Measurements from ENCODE around the gene DTNA. TPM values are rescaled to one million over a fixed set of nuclear protein-coding genes. Genes with fewer than 3 reads are reported as not detected.

DTNA gene
- total RNA-seq, 2 donors from 2014 or later = 114 to 197 TPM

- no peak overlapping the region for H3K4me3 ChIP-seq
- DNase-seq (ENCODE audit: low spot score) = no peak
- no peaks in the 10 kb centered on the region for H3K4me1 ChIP-seq
- peaks cover 13% of the 10 kb centered on the region for H3K36me3 ChIP-seq
- no peak for TF ChIP-seq CTCF (IDR thresholded peaks at IDR 0.05)
- no peak overlapping the region for H3K27ac ChIP-seq
- no peaks in the 10 kb centered on the region for H3K27me3 ChIP-seq
- no peaks in the 10 kb centered on the region for H3K9me3 ChIP-seq
Observed at GRCh38 chr18:34844732-34845459, 134.8 kb downstream of the DTNA start.

- Histone ChIP-seq H3K9me3 (no peaks in the 10 kb centered on the region), H3K27me3 (no peaks in the 10 kb centered on the region), H3K4me1 (no peaks in the 10 kb centered on the region), H3K4me3 (no peak overlapping the region), H3K36me3 (peaks cover 28% of the 10 kb centered on the region), H3K27ac (no peak overlapping the region)
- no peak for DNase-seq (ENCODE audit: low spot score)
- no peak for TF ChIP-seq CTCF (IDR thresholded peaks at IDR 0.05)
Observed at GRCh38 chr18:34847408-34847807, 137.3 kb downstream of the DTNA start.

GRCh38 chr18:34848156-34848555 lies 138.1 kb downstream of the DTNA start:
- no peak for TF ChIP-seq CTCF (IDR thresholded peaks at IDR 0.05)
- DNase-seq (ENCODE audit: low spot score) = no peak
- H3K36me3 ChIP-seq = peaks cover 35% of the 10 kb centered on the region
- H3K4me3 ChIP-seq = no peak overlapping the region
- H3K9me3 ChIP-seq = no peaks in the 10 kb centered on the region
- no peaks in the 10 kb centered on the region for H3K4me1 ChIP-seq
- no peaks in the 10 kb centered on the region for H3K27me3 ChIP-seq
- H3K27ac ChIP-seq = no peak overlapping the region

GRCh38 chr18:34848695-34849094 lies 138.6 kb downstream of the DTNA start:
- no peaks in the 10 kb centered on the region for H3K27me3 ChIP-seq
- H3K4me1 ChIP-seq = no peaks in the 10 kb centered on the region
- no peak overlapping the region for H3K27ac ChIP-seq
- H3K9me3 ChIP-seq = no peaks in the 10 kb centered on the region
- H3K36me3 ChIP-seq = peaks cover 36% of the 10 kb centered on the region
- no peak for DNase-seq (ENCODE audit: low spot score)
- H3K4me3 ChIP-seq = no peak overlapping the region
- no peak for TF ChIP-seq CTCF (IDR thresholded peaks at IDR 0.05)

- H3K36me3 ChIP-seq = peaks cover 45% of the 10 kb centered on the region
- no peaks in the 10 kb centered on the region for H3K9me3 ChIP-seq
- H3K27ac ChIP-seq = no peak overlapping the region
- no peak for DNase-seq (ENCODE audit: low spot score)
- H3K4me3 ChIP-seq = no peak overlapping the region
- no peaks in the 10 kb centered on the region for H3K4me1 ChIP-seq
- TF ChIP-seq CTCF (IDR thresholded peaks at IDR 0.05) = no peak
- no peaks in the 10 kb centered on the region for H3K27me3 ChIP-seq
Observed at GRCh38 chr18:34857320-34857719, 147.2 kb downstream of the DTNA start.

GRCh38 chr18:34858188-34858587 lies 148.1 kb downstream of the DTNA start:
- no peak for TF ChIP-seq CTCF (IDR thresholded peaks at IDR 0.05)
- Histone ChIP-seq H3K36me3 (peaks cover 37% of the 10 kb centered on the region), H3K27ac (no peak overlapping the region), H3K27me3 (no peaks in the 10 kb centered on the region), H3K9me3 (no peaks in the 10 kb centered on the region), H3K4me1 (no peaks in the 10 kb centered on the region), H3K4me3 (no peak overlapping the region)
- DNase-seq (ENCODE audit: low spot score) = no peak

Measured in right atrium auricular region (tissue), 2 donors.